Inflammatory macrophage treated with lipopolysaccharide for 4 hours (primary cell): ENCODE measurements around the gene LIG1.

Experiments
- DNase-seq: peaks from one replicate; pipeline ENCODE4 v3.0.0-alpha.2; 2020

LIG1 gene

GRCh38 chr19:48181505-48181904 lies 11.4 kb upstream of the LIG1 start:
- DNase-seq = no peak

GRCh38 chr19:48176226-48176625 lies 6.1 kb upstream of the LIG1 start:
- no peak for DNase-seq

DNA sequence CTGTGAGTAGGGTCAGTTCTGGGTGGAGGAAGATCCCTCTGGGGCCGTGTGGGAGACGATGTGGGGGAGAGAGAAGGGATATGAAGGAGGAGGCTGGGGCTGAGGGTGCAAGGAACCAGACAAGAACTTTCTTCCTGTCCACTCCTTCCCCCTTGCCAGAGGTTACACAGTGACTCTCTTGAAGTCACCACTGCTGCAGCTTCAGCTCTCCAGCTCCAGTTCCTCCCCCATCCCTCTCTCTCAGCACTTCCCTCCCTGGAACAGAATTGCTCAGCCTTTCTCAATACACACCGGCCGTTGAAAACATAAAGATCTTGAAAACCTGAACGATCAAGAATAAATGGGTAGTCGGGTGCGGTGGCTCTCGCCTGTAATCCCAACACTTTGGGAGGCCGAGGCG lies 5.4 kb upstream of the LIG1 start:
- DNase-seq = no peak

- no peak for DNase-seq
Observed at GRCh38 chr19:48174445-48175030, 4.4 kb upstream of the LIG1 start.

DNA sequence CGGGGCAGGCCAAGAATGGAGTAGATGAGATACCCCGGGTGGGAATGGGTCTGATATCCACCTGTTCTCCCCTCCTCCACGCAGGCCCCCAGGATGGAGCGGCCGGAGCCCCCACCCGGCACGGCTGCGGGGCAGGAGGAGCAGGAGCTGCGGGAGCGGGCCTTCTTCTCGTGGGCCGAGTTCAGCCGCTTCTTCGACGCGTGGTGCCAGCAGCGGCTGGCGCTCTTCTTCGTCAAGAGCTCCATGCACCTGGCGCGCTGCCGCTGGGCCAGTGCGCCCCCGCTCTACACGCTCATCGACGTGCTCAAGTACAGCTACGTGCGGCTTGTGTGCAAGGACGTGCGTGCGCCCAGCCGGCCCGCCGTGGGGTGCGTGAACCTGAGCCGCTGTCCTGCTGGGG lies 1.6 kb upstream of the LIG1 start:
- DNase-seq = no peak

GRCh38 chr19:48170817-48171347 lies 738 bp upstream of the LIG1 start:
- DNase-seq = no peak

GRCh38 chr19:48169578-48169938 lies 586 bp downstream of the LIG1 start:
- peak; percentile 71 for DNase-seq

DNA sequence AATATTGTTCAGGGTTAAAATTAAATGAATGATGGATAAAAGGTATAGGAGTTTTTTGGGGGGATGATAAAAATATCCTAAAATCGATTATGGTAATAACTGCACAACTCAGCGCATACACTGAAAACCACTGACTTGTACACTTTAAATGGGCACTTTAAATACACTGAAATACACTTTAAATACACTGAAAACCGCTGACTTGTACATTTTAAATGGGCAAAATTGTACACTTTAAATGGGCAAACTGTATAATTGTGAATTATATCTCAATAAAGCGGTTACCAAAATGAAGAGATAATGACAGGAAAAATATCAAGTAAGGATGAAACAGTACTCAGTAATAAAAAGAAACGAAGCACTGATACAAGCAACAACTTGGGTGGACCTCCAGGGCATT lies 1.5 kb downstream of the LIG1 start:
- DNase-seq = no peak

GRCh38 chr19:48158210-48158790 lies 11.8 kb downstream of the LIG1 start:
- no peak for DNase-seq

GRCh38 chr19:48154003-48154402 lies 16.1 kb downstream of the LIG1 start:
- DNase-seq = no peak

DNA sequence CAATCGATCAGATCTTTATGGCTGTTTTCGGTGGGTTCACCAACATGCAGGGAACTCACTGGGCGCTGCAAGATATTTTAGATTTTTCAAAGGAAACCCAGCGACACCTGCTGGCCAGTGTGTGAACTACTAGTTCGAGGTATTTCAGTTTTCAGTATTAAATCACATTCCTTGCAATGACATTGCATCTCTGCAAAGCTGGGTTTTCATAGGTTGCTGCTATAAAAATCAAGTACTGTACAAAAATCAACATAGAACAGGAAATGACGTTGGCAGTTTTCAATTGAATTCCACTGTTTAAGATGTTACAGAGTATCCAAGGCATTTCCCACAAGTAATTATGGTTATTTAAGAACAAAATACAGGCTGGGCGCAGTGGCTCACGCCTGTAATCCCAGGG lies 17.6 kb downstream of the LIG1 start:
- DNase-seq = peak; percentile 51

DNA sequence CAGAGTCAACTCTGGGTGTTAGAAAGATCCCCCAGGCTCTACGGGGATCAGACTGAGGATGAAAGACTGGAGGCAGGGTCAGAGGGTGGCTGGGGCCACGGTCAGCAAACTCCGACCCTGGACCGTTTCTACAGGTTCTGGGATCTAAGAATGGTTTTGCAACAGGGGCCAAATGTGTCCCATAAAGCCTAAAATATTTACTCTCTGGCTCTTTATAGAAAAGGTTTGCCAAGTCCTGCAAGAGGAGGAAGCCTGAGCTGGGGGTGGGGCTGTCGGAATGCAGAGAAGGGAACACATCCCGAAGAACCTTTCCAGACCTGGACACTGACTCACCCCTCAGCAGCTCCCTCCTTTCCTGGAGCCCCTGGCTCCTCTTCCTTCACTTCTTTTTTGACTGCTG lies 20.7 kb downstream of the LIG1 start:
- DNase-seq = no peak

DNA sequence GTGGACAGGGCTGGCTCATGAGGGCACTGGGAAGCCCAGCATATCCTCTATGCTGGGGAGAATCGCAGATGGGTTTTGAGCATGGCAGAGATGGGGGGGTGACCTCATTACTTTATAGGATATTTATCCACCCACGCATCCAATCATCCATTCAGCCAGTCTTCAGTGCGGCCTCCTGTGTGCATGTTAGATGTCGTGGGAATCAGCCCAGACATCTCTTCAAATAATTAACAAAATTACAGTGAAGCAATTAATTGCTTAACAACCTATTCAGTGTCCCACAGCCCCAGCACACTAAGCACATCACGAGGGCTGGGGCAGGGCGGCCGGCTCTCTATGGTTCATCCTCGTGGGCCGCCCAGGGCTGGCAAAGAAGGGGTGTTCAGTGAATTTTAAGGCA lies 21.6 kb downstream of the LIG1 start:
- DNase-seq = no peak

GRCh38 chr19:48147597-48148175 lies 22.5 kb downstream of the LIG1 start:
- DNase-seq = no peak

- DNase-seq = no peak
Observed at GRCh38 chr19:48139053-48139452, 31.1 kb downstream of the LIG1 start.

DNA sequence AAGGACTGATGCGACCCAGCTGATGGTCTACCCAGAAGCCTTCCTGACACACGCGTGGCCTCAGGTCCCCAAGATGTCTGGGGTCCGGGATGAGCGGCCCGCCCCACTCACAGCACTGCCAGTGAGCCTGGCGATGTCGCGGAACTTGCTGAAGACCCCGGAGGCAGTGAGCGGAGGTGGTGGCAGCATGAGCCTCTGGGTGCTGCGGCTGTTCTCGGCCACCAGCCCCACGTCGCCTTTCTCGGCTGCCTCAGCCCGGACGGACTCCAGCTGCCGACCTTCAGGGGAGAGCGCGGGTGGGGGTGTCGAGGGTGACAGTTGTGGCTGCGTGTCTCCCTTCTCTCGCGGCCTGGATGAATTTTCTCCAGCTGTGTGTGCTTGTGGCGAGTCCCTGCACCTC lies 32.7 kb downstream of the LIG1 start:
- DNase-seq = no peak

DNA sequence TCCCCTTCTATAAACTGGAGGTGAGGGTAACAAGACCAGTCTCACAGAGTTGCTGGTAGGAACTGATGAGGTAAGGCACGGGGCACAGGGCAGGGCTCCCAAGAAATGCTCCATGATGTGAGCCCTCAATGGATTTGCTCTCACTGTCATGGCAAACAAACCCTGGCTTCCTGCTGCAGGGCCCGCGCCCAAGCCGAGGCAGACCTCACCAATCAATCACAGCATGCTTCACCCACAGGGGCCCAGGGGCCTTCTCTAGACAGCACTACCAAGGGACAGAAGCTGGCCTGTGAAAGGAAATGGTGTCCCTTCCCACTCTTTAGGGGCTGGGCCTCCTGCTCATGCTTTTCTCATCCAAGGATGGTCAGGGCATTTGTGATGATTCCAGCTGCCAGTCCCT lies 33.6 kb downstream of the LIG1 start:
- no peak for DNase-seq

- peak; percentile 4 for DNase-seq
Observed at GRCh38 chr19:48135411-48135810, 34.7 kb downstream of the LIG1 start.

DNA sequence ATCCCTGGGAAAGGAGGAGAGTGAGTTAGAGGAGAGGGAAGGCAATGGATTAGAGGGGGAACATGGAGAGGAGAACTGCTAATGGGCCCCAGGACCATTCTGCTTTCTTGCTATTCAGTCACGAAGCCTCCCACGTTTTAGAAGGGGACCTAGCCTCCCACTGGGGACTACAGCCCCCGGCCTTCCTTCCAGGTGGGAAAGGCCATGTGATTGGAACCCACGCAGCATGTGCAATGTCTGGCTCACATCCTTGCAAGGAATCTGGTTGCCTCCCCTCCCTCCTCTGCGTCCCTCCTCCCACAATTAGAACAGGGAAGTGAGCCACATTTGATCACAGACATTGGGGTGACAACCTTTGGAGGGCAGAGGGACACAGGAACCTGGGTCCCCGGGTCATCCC lies 37.0 kb downstream of the LIG1 start:
- no peak for DNase-seq

DNA sequence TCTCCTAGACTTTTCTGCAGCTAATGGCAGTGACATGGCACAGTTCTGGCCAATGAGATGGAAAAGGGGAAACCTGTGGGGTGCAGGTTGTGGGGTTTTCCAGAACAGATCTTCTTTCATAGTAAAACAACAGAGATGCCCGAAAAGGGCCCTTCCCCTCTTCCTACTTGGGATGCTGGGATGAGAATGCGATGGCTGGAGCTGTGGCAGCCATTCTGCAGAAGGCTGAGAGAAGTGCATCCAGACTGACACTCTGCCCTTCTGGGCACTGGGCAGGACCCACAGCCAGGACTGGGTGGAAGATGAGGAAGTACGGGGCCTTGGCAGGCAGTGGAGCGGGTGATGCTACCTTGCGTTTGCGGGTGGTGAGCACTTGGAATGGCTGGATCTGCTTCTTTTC lies 42.6 kb downstream of the LIG1 start:
- no peak for DNase-seq

DNA sequence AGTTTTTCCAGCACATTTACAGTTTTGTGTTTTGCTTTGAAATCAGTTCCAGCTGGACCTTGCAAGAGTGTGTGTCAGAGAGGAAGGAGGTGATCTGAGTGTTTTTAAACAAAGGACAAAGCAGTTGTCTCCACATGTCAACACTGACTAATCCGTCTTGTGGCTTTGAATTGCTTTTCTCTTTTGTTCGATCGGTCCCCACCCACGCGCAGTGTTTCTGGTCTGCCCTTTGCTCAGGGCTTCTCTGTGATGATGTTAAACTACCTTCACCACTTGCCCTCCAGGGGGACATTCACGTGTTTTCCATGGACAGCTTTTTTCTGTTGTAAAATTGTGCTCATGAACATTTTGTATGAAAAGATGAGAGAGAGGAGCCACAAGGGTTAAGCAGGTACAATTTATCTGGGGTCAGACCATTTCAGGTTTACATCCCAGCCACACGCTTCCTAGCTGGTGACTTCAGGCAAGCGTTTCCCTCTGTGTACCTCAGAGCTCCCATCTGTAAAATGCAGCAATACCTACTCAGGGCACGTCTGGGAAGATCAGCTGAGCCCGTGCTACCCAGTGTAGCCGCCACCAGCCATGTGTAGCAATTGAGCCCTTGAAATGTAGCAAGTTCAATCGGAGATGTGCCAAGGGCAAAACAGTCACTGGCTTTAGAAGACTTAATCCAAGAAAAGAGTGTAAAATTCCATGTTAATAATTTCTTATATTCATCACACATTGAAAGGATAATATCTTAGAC lies 46.1 kb downstream of the LIG1 start:
- DNase-seq = peak; percentile 52

GRCh38 chr19:48122421-48122820 lies 47.7 kb downstream of the LIG1 start:
- DNase-seq = no peak

DNA sequence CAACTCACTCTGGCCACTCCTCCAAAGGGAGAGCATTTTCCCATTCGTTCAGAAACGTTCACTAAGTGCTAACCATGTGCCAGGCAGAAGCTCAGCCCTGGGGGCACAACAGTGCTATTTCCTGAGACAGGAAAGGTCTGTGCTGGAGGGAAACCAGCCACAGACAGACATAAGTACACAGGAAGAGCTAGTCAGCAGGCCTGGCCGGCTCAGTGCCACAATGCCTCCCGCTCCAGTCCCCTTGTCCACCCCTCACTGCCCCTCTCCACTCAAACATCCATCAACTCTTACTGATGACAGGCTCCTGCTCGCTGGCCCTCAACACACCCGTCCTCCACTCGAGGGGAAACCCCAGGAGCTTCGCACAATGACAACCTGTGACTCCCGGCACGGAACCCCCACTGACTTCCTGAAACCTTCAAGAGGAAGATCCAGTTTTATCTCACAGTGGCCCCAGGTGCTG lies 48.2 kb downstream of the LIG1 start:
- peak; percentile 22 for DNase-seq

- DNase-seq = no peak
Observed at GRCh38 chr19:48121066-48121465, 49.1 kb downstream of the LIG1 start.
